HCT116 (cell line): Measurements from ENCODE around the gene PNLIP. TPM values are rescaled to one million over a fixed set of nuclear protein-coding genes. Genes with fewer than 3 reads are reported as not detected.

ENCODE experiments used
- ATAC-seq: fragments of 200-7000 bp; cut with Tn5 transposase; 2 replicates; pipeline ENCODE4 v1.9.1; 2020; ENCODE audit warnings: mild to moderate bottlenecking, moderate library complexity
- BruUV-seq: library from RNA; stranded (reverse); fragments of 400-500 nt; replicated peaks from 2 replicates; lab custom pipeline; 2021; lab: Mats Ljungman, UMichigan
- CTCF ChIA-PET: fragments of 300-600 bp; sonication (Branson Sonifier 250); formaldehyde crosslinking; loops from one replicate; lab custom pipeline; 2021; ENCODE audit warnings: antibody characterized with exemption; lab: Charles Lee
- POLR2A ChIA-PET: fragments of 300-600, 350-600 bp; sonication (Branson Sonifier 250); formaldehyde crosslinking; loops from one replicate; lab custom pipeline; 2021; ENCODE audit warnings: antibody characterized with exemption; lab: Charles Lee
- RAD21 ChIA-PET, 2 experiments: fragments of 300-600 bp; sonication (Branson Sonifier 250); formaldehyde crosslinking; loops; one replicate each; lab custom pipeline; 2023; ENCODE audit warnings: low total read pairs in 2 of 2; ENCODE audit not compliant: uncharacterized antibody in 2 of 2, unreplicated experiment in 2 of 2, low non-redundant PET in 1 of 2; lab: Charles Lee
- DNase-seq: peaks from one replicate; pipeline ENCODE4 v3.0.0-alpha.2; 2010; ENCODE audit warnings: low read depth, low spot score
- H2AFZ ChIP-seq: fragments of 200-600 bp; shearing (Covaris generic), sonication (generic); 2 replicates; pipeline ENCODE4 v1.6.1; 2017; ENCODE audit warnings: low read depth, mixed run types, mixed read lengths, antibody characterized with exemption, low read length; ENCODE audit not compliant: poor library complexity, severe bottlenecking
- H3K27ac ChIP-seq: 2 replicates; pipeline ENCODE4 v1.5.1; 2012; ENCODE audit warnings: low read depth, low read length
- H3K27me3 ChIP-seq: fragments of 200-600 bp; sonication (generic); 2 replicates; pipeline ENCODE4 v1.6.1; 2016; ENCODE audit warnings: mixed run types, low read length, mixed read lengths; ENCODE audit not compliant: insufficient read depth
- H3K36me3 ChIP-seq, 2 experiments: fragments of 200-500 bp in 1 of 2; fragments of 200-600 bp in 1 of 2; sonication (Bioruptor generic) in 1 of 2; sonication (generic) in 1 of 2; 2 replicates each; pipeline versions ENCODE4 v1.5.1 to v1.6.1; 2014 to 2016; ENCODE audit warnings: low read length in 2 of 2, inconsistent platforms in 1 of 2, mixed read lengths in 1 of 2, mixed run types in 1 of 2; ENCODE audit not compliant: insufficient read depth in 2 of 2, control insufficient read depth in 1 of 2
- H3K4me1 ChIP-seq, 2 experiments: fragments of 200-600 bp in 1 of 2; sonication (generic) in 1 of 2; 2 replicates each; pipeline versions ENCODE4 v1.5.1 to v1.6.1; 2012 to 2017; ENCODE audit warnings: low read length in 2 of 2, inconsistent platforms in 1 of 2, mild to moderate bottlenecking in 1 of 2, mixed read lengths in 1 of 2, mixed run types in 1 of 2, moderate library complexity in 1 of 2; ENCODE audit not compliant: insufficient read depth in 2 of 2, control insufficient read depth in 1 of 2
- H3K4me2 ChIP-seq: fragments of 200-600 bp; sonication (generic); 2 replicates; pipeline ENCODE4 v1.6.1; 2017; ENCODE audit warnings: mixed run types, low read length, mixed read lengths
- H3K4me3 ChIP-seq, 2 experiments: fragments of 200-600 bp in 1 of 2; sonication (generic) in 1 of 2; replicated peaks in 1 of 2; 2 replicates each; pipeline ENCODE4 v1.5.1; 2011 to 2016; ENCODE audit warnings: low read length in 2 of 2, control low read depth in 1 of 2, low read depth in 1 of 2, mild to moderate bottlenecking in 1 of 2, mixed read lengths in 1 of 2, mixed run types in 1 of 2
- H3K79me2 ChIP-seq: fragments of 200-600 bp; sonication (generic); 2 replicates; pipeline ENCODE4 v1.6.1; 2017; ENCODE audit warnings: mild to moderate bottlenecking, mixed run types, low read length, moderate library complexity, mixed read lengths; ENCODE audit not compliant: insufficient read depth
- H3K9ac ChIP-seq: fragments of 200-600 bp; sonication (generic); 2 replicates; pipeline ENCODE4 v1.6.1; 2016; ENCODE audit warnings: low read length, mixed read lengths
- H3K9me2 ChIP-seq: fragments of 200-600 bp; sonication (generic), shearing (Covaris generic); 2 replicates; pipeline ENCODE4 v1.6.1; 2017; ENCODE audit warnings: mixed run types, mild to moderate bottlenecking, moderate library complexity; ENCODE audit not compliant: insufficient read depth
- H3K9me3 ChIP-seq, 2 experiments: fragments of 200-500 bp in 1 of 2; fragments of 200-600 bp in 1 of 2; sonication (Bioruptor generic) in 1 of 2; sonication (generic) in 1 of 2; 2 replicates each; pipeline ENCODE4 v1.6.1; 2014 to 2017; ENCODE audit warnings: low read length in 2 of 2, mixed read lengths in 2 of 2, inconsistent platforms in 1 of 2, low read depth in 1 of 2, mild to moderate bottlenecking in 1 of 2, mixed run types in 1 of 2, moderate library complexity in 1 of 2; ENCODE audit not compliant: control insufficient read depth in 1 of 2, insufficient read depth in 1 of 2
- H4K20me1 ChIP-seq: fragments of 200-600 bp; sonication (generic), shearing (Covaris generic); 2 replicates; pipeline ENCODE4 v1.6.1; 2017; ENCODE audit warnings: mixed run types, mild to moderate bottlenecking, moderate library complexity; ENCODE audit not compliant: insufficient read depth
- EZH2 ChIP-seq: fragments of 200-600 bp; sonication (generic); IDR thresholded peaks from 2 replicates; pipeline ENCODE4 v1.6.1; 2017; ENCODE audit warnings: antibody characterized with exemption, mixed run types
- POLR2A ChIP-seq: IDR thresholded peaks from 2 replicates; pipeline ENCODE4 v1.7.0; 2011; ENCODE audit warnings: borderline replicate concordance; ENCODE audit not compliant: insufficient read depth, insufficient read length; ENCODE audit errors: extremely low read depth
- SIN3A ChIP-seq: IDR thresholded peaks from 2 replicates; pipeline ENCODE4 v1.6.1; 2012; ENCODE audit warnings: low read depth
- TCF7L2 ChIP-seq: IDR thresholded peaks from 2 replicates; pipeline ENCODE4 v1.7.0; 2011; ENCODE audit warnings: borderline replicate concordance, inconsistent platforms; ENCODE audit not compliant: insufficient read depth, insufficient read length; ENCODE audit errors: extremely low read depth
- YY1 ChIP-seq: IDR thresholded peaks from 2 replicates; pipeline ENCODE4 v1.6.1; 2011; ENCODE audit warnings: low read length, low read depth, moderate library complexity, mild to moderate bottlenecking; ENCODE audit not compliant: insufficient replicate concordance; ENCODE audit errors: extremely low read depth
- ZBTB33 ChIP-seq: IDR thresholded peaks from 2 replicates; pipeline ENCODE4 v1.6.1; 2011; ENCODE audit warnings: mild to moderate bottlenecking, low read length, moderate library complexity; ENCODE audit not compliant: insufficient replicate concordance; ENCODE audit errors: extremely low read depth
- intact Hi-C: fragments of 100-400 bp; cut with micrococcal nuclease; formaldehyde crosslinking; loops from 2 replicates; pipeline ENCODE4 v1.10.0; 2022
- total RNA-seq: library from RNA; stranded (reverse); gene quantifications from one replicate; pipeline ENCODE4 v1.2.1, GENCODE V29; 2021; ENCODE audit not compliant: unreplicated experiment

Gene PNLIP
- total RNA-seq, 1 experiment from 2014 or later = 1.3 TPM

- RAD21 ChIA-PET = no interaction called here
- no peaks in the 10 kb centered on the region for H3K4me1 ChIP-seq
- no peaks in the 10 kb centered on the region for H3K36me3 ChIP-seq
- no peak overlapping the region for H3K9ac ChIP-seq
- peaks cover 47% of the 10 kb centered on the region for H3K27me3 ChIP-seq
- DNase-seq (no peak), ATAC-seq (no peak)
- H3K4me2 ChIP-seq = no peak overlapping the region
- no peak overlapping the region for H3K27ac ChIP-seq
- H3K79me2 ChIP-seq = no peaks in the 10 kb centered on the region
- no peaks in the 10 kb centered on the region for H3K9me3 ChIP-seq
- H4K20me1 ChIP-seq = no peaks in the 10 kb centered on the region
- no peak overlapping the region for H2AFZ ChIP-seq
- POLR2A ChIA-PET = no interaction called here
- no TSS peak for BruUV-seq
- no peaks in the 10 kb centered on the region for H3K9me2 ChIP-seq
- no peak overlapping the region for H3K4me3 ChIP-seq
- intact Hi-C loops = no loop called here
- TF ChIP-seq SIN3A (no peak), POLR2A (no peak), TCF7L2 (no peak), EZH2 (no peak)
- CTCF ChIA-PET = interaction anchor here (0.7 to 1.3 kb wide), 2 partner anchors 47 to 59 kb away, joined by 3 read pairs; no protein-coding TSS in a partner anchor
Observed at GRCh38 chr10:116557305-116557880, 11.7 kb downstream of the PNLIP start.

GRCh38 chr10:116565534-116565933 is 19.8 kb downstream of the PNLIP start:
- TF ChIP-seq ZBTB33 = no peak
- no peak for TF ChIP-seq YY1
- no peak overlapping the region for H3K27ac ChIP-seq
- no peaks in the 10 kb centered on the region for H3K4me1 ChIP-seq
- no peak overlapping the region for H3K9ac ChIP-seq
- H3K27me3 ChIP-seq = peaks cover 39% of the 10 kb centered on the region
- H3K9me2 ChIP-seq = no peaks in the 10 kb centered on the region
- H3K79me2 ChIP-seq = no peaks in the 10 kb centered on the region
- no TSS peak for BruUV-seq
- H3K4me2 ChIP-seq = no peak overlapping the region
- ATAC-seq (no peak), DNase-seq (no peak)
- no peaks in the 10 kb centered on the region for H4K20me1 ChIP-seq
- no peaks in the 10 kb centered on the region for H3K36me3 ChIP-seq
- H3K4me3 ChIP-seq = no peak overlapping the region
- intact Hi-C loops = no loop called here
- RAD21 ChIA-PET = no interaction called here
- H2AFZ ChIP-seq = no peak overlapping the region
- CTCF ChIA-PET = no interaction called here
- POLR2A ChIA-PET = no interaction called here
- H3K9me3 ChIP-seq = no peaks in the 10 kb centered on the region
